Measurements from ENCODE around the gene NDUFA9.

Gene NDUFA9

DNA sequence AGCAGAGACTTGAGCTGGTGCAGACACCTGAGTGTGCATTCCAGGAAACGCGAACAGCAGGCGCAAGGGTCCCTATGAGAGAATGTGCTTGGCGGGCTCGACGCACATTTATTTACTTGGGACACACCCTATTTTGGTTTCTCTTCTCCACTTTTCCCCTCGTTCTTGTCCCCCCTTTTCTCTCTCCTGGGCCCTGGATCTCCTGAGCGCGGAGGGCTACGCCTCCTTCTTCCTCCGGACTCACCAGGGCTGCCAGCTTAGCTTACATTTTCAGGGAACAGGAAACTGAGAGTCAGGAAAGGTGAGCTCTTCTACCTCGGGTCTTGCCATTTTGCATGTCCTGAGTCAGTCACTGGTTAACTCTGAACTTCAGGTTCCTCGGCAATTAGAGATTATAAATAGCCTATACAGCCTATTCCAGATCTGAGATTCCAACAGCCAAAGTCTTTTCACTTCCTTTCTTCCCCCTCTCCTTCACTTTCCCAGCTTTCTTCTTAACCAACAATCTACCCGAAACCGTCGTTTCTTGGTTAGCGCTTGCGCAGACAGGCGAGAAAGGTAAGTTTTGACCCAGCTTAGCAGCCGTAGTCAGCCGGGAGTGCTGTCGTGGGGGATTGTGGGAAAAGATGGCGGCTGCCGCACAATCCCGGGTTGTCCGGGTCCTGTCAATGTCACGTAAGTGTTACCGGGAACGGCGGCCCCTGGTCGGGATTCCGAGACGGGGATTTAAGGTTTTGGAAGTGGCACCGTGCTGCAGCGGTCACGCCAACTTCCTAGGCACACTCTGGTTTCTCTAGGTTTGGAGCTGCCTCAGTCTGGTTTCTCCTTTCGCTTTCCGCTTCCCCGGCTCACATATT, at the start of gene NDUFA9, which contains the start of gene AKAP3:
Gene NDUFA9 (plus strand): TSS at position 614 of the 857 bp plus-strand sequence. CDS start 13 bp downstream, at position 627.
Gene AKAP3 (minus strand): TSS at position 551 of the 857 bp plus-strand sequence. CDS start 10,855 bp downstream, outside the sequence.
- peak; percentile 75 for DNase-seq (ENCODE audit: low read depth)

DNA sequence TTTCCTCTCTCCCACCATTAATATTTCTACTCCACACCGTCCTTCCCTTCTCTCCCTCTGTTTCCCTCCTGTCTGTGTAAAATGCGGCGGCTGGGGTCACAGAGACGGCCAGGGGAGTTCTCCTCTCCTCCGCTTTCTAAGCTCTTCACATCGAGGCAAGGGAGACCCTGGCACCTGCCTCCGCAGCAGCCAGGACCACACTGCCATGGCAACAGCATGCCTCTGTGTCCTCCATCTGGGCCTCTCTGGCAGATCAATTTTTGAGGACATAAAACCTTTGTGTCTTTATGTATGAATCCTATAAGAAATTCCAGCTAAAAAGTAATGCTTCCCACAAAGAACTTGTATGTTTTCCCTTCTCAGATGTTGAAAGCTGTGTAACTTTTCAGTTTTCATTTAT, 45.5 kb upstream of the NDUFA9 start:
- no peak for DNase-seq (ENCODE audit: low read depth)

DNA sequence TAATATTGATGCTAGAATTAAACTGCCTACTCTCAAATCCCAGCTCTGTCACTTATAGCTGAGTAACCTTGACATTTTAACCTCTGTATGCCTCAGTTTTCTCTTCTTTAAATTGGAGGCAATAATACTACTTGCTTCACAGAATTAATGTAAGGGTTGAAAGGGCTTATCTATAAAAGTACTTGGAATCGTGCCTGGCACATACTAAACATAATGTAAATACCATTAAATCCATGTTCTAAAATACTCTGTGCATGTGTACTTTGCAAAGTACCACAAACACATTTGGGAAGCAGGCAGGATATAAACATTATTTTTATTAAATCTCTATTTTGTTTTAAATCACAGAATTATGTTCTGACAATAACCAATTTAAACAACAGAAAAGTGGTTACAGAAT, 45.0 kb upstream of the NDUFA9 start:
- DNase-seq (ENCODE audit: low read depth): no peak

DNA sequence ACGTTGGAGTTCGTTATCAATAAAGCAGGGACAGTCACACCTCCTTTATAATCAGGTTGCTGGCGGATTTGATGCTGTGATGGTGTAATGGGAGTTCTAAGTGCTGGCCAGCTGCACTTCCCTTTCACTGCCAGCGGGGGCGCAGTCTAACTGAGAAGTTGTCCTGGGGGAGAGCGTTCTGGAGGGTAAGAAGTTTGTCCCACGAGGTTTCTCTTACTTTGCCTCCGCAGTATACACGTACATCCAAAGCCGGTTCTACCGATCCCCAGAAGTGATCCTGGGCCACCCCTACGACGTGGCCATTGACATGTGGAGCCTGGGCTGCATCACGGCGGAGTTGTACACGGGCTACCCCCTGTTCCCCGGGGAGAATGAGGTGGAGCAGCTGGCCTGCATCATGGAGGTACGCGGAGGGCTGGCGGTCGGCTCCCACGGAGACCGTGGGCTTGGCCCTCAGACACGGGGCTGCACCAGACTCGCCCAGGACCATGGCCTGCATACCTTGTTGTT, 44.2 kb upstream of the NDUFA9 start:
- DNase-seq (ENCODE audit: low read depth): peak; percentile 85

DNA sequence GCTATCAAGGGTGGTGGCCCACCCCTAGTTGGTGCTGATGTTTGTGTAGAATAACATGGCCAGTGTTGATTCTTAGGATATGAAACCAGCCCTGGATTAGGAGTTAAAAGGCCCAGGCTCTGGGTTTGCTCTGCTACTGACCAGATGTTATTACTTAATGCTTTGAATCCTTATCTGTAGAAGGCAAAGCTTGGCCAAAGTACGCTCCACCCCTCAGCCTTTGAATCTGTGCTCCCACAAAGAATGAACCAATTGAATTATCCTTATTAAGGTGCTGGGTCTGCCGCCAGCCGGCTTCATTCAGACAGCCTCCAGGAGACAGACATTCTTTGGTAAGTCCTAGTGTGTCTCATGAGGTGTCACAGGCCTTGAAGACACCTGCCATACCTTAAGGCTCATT, 41.9 kb upstream of the NDUFA9 start:
- no peak for DNase-seq (ENCODE audit: low read depth)

DNA sequence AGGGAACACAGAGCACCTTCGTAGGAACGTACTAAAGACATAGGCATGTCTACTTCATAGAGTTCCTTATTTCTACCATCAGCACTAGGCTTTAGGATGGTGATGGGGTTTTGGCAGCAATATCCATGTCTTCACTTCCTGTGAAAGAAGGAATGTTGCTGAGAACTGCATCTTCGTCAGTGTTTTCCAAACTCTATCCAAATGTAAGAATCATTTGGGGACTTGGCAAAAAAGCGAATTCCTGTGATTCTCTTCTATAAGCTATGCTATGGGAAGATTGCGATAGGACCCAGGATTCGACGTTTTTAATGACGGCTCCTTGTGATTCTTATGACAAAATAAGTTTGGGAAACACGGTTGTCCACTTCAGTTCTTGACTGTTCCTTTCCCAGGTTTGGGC, 39.8 kb upstream of the NDUFA9 start:
- no peak for DNase-seq (ENCODE audit: low read depth)

DNA sequence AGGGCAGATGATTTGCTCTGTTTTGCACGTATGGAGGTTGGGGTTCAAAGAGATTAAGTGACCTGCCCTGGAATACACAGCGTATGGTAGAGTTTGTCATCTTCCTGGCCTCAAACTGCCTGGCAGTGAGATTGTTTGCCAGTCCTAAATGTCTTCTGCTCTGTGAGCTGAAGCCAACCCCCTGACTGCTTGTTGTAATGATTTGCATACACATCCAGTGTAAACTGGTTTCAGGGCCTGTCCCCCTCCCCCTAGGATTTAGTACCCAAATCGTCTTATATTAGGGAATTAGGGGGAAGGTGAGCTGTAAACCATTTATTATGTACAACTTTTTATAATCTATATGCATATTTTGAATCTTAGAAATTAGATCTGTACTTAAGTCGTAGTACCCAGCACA, 38.4 kb upstream of the NDUFA9 start:
- no peak for DNase-seq (ENCODE audit: low read depth)

DNA sequence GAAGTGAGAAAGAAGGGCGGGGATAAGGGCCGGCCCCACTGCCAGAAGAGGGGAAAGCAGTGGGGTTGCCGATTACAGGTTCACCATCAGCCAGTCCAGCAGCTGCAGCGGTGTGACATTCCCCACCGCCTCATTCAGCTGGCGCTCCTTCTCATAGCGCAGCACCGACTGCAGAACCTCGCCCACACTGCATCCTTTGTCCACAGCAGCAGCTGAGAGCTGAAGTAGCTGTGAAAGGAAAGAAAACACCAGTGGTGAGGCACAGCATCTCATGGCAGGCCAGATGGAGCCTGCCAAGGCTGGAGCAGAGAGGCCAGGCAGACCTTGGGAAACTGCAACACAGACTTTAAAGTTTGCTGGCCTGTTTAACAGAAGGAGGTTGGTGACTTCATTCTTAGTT, 33.2 kb upstream of the NDUFA9 start:
- DNase-seq (ENCODE audit: low read depth): no peak

DNA sequence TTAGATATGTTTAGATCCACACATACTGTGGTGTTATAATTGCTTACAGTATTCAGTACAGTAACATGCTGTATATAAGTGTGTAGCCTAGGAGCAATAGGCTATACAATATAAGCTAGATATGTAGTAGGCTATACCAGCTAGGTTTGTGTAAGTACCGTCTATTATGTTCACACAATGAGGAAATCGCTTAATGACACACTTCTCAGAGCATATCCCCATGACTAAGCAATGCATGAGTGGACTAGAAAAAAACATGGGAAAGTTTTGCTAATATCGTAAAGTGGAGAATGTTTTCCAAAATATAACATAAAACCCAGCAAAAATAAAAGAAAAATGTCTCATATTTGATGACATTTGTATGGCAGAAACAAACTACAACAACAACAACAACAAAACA, 27.4 kb upstream of the NDUFA9 start:
- DNase-seq (ENCODE audit: low read depth): no peak

DNA sequence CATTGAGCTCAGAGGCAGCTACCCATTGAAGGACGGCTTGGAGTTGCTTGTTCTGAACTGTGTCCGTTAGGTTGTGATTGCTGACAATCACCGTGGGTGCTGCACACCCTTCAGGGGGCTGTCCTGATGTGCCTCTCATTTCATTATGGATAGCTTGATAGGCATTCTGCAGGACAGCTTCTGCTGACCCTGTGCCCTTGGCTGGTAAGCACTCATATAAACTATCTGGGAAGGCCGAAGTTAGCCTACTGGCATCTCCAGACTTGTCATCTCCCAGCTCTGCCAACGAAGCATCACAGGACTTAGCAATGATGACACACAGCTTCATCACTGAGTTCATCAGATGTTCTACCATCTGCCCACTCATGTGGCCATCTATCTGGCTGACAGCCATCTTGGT, 22.4 kb upstream of the NDUFA9 start:
- DNase-seq (ENCODE audit: low read depth): no peak

DNA sequence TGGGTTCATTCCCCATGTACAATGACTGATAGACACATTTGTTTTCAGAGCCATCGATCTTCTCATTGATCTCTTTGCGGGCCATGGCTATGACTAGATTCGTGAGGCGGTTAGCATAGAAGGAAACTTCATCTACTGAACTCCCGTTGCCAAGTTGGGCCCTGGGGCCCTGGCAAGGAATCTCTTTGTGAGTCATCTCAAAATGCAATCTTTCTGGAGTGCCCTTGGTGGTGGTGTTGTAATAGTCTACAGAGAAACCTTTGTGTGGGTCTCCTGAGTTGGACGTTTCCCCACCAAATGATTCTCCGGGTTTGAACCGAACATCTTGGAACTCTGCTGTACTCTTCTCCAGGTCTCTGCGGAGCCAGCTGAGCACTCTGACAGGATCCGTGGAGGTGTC, 20.5 kb upstream of the NDUFA9 start:
- DNase-seq (ENCODE audit: low read depth): no peak

DNA sequence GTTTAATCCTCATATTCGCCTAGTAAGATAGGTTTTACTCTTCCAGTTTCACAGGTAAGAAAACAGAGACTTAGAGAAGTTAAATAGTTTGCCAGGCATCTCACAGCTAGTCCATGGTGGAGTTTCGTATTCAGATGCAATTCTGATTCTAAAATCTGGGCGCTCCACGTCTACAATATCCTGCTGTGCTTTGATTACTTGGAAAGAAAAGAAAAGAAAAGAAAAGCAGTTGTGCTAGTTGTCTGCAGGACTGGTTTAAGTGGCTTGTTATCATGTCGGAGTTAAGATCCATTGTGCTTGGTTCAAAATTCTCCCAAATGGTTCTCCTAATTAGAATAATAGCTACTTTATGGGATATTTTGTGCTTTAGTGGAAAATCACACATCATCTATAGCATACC, 18.7 kb upstream of the NDUFA9 start:
- no peak for DNase-seq (ENCODE audit: low read depth)

DNA sequence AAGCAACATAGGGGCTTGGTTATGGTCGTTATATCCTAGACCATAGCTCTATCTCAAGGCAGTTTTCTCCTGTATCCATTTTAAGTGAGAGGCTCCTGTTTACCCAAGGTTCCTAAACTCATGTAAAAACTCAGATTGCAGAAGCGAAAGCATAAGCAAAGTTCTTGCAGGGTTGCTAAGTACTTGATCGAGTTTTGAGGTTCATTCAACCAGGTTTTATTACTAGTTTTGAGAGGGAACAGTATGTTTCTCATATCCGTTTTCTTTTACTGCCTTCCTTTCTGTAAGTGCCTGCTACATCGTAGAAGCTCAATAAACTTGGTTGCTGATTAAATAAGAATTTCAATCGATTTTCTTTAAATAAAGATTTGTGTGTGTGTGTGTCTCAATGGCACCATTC, 5.2 kb upstream of the NDUFA9 start:
- no peak for DNase-seq (ENCODE audit: low read depth)

DNA sequence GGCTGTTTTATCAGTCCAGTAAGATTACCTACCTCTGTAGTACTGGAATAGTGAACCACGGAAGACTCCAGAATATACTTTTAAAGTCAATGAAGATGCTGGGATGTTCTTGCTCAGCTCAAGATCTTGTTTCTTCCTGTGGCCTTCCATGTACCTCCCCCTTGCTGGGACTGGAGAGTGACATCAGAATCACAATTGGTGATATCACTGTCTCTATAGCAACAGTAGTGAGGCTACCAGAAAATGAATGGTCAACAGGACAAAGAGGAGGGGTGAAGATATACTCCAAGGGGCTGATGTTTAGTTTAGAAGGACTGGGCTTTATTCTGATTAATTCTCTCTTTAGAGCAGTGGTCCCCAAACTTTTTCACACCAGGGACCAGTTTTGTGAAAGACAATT, 3.9 kb upstream of the NDUFA9 start:
- no peak for DNase-seq (ENCODE audit: low read depth)

DNA sequence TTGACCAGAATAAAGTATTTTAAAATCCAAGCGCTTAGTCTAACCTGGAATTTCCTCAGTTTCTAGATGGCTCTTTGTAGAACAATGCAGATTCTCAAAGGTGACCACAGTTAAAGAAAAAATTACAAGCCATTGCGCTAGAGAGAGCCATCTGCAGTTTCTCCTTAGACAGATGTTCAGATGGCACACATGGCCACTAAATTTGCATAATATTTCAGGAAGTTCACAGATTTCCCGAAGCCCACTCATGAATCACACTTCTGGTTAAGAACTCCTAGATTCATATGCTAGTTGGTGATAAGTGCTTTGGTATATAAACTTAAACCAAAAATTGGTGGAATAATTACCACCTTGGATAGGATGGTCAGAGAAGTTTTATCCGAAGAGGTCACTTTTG, 812 bp upstream of the NDUFA9 start:
- DNase-seq (ENCODE audit: low read depth): peak; percentile 9

DNA sequence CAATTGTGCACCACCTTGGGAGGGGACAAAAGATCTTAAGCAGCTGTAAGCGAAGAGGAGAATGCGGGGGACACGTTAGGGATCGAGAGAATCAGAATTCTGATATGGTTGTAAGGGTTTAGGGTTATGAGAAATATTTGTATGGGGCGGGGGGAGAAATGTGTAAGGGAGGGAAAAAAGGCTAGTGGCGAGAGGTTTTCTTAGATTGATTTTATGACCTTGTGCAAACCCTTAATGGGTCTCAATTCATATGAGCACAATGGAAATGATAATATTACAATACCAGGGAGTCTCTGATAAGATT, 396 bp downstream of the NDUFA9 start:
- no peak for DNase-seq (ENCODE audit: low read depth)

DNA sequence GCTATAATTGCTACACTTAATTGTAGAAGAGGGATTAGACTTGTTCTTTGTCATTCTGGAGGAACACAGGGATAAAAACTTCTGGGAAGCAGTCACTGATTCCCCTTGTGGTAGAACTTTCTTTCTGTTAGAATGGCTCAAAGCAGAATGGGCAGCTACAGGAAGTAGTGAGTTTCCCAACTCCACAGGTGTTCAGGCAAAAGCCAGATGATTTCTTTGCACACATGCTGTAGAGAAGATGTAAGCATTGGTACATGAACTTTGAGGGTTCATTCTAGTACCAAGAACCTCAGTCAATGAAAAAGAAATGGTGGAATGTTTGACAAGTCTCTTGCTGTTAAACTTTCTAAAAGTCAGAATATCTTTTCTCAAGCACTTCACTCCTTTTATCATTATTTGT, 4.3 kb downstream of the NDUFA9 start:
- DNase-seq (ENCODE audit: low read depth): no peak

DNA sequence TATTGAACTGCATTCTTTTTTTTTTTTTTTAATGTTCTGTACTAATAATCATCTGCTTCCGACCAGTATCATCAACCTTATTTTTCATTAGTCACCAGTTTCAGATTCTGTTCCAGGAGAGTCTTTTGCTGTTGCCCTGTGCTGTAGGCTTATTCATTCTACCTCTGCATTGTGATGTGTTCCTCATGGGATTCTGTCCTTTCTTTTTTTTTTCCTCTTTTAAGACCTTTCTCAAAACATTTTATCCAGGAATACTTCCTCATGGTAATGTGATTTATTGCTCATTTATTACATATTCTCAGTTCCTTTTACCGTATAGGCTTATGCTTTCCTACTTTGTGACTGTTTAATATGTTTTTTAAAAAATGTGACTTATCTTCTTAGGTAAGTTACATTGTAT, 4.8 kb downstream of the NDUFA9 start:
- DNase-seq (ENCODE audit: low read depth): no peak

DNA sequence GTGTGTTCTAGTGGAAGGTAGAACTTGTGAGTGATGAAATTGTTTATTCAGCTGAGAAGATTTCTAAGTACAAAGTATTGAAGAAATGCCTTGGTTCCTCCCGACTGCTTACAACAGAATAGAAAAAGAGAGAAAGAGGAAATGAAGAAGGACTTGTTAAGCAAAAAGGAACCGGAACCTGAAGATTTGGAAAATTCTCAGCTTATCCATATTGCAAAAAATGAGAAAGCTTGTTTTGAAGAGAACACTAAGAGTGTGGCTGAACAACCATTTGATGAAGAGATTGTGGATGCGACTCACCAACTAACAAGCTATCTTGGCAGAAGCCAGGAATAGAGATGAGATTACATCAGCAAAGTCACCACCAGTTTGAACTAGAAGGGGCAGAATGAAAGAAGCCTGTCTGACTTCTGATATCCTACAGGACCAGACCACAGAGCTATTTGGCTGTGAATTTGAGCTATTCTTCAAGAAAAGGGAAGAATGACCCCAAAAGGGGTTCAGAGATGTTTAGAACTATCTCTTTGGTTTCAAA, 15.1 kb downstream of the NDUFA9 start:
- peak; percentile 68 for DNase-seq (ENCODE audit: low read depth)

DNA sequence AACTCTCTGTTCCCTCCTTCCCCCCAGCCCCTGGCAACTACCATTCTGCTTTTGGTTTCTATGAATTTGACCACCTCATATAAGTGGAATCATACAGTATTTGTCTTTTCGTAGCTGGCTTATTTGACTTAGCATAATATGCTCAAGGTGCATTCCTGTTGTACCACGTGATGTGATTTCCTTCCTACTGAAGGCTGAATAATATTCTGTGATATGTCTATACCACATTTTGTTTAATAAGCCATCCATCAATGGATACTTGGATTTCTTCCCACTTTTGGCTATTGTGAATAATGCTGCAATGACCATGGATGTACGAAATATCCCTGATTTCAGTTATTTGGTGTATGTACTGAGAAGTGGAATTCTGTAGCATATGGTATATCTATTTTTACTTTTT, 16.3 kb downstream of the NDUFA9 start:
- no peak for DNase-seq (ENCODE audit: low read depth)

DNA sequence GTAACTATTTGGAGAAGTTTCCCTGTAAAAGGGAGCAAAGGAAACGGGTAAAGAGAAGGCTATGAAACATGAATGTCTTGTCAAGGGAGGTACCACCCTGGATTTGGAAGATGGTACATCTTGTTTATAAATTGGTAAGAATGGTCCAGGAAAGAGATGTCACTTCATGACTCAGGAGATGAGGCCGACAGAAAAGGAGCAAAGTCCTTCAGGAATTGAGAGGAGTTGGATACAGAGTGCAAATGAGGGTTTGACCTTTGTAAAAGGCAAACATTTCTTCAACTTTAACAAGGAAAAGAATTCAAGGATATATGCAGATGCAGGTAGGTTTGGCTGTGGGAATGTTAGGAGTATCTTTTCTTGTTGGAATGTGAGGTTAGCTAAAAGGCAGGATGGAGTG, 30.8 kb downstream of the NDUFA9 start:
- no peak for DNase-seq (ENCODE audit: low read depth)

DNA sequence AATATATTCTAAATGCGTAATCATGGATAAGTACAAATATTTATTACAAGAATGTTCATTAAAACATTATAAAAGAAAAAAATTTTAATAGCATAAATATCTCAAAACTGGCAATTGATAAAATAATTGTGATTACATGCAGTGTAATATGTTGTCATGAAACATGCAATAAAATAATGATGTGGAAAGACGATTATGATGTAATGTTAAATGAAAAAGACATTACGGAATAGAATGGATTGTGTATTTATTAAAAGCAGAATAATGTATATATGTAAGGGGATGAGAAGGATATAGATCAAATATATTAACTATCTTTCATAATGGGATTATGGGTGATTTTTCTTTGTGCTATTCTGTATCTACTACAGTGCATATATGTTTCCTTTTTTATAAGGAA, 32.8 kb downstream of the NDUFA9 start:
- no peak for DNase-seq (ENCODE audit: low read depth)

DNA sequence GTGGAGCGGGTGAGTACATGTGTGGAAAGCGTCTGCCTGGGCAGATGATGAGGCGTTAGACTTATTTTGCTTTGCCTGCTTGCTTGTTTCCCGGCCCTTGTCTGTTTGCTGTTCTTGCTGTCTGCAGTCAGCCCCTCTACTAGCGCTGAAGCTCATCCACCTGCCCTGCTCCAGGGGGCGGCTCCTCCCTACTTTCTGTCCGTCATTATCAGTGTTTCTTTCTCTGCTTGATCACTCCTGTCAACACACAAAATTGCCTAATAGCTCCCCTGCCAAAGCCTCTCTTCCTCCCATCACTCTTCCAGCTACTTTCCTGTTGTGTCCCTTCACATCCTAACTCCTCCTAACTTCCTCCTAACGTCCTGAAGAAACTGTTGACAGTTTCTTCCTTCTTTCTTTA, 36.4 kb downstream of the NDUFA9 start:
- no peak for DNase-seq (ENCODE audit: low read depth)

DNA sequence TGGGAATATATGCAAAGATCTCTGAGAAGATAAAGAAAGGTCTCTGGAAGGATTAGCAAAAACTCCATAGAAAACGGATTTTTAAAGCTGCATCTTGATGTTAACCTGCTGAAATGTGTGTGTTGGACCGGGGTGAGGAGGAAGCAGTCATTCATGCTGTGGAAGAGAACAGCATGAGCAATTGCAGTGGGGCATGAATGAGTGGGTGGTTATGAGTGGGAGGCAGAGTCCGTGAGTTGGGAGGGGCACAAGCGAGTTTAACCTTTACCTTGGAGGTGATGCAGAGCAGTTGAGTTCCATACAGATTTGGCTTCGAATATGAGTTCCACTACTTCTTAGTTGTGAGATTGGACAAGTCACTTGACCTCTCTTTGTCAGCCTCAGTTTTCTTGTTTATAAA, 41.8 kb downstream of the NDUFA9 start:
- no peak for DNase-seq (ENCODE audit: low read depth)
